Subcutaneous adipose tissue (tissue), 4 donors: Measurements from ENCODE around the gene TFB1M. TPM values are rescaled to one million over a fixed set of nuclear protein-coding genes. Genes with fewer than 3 reads are reported as not detected.

Experiments
- total RNA-seq, 4 donors: library from RNA; depleted of rRNA; stranded (reverse); fragments of >200 nt; gene quantifications; one replicate each; pipeline ENCODE4 v1.1.0, GENCODE V29; 2016
- TF ChIP-seq, protein P1 (sequence below): fragments of 450-650 bp; IDR thresholded peaks from one replicate; pipeline ENCODE4 v1.5.1; 2016; ENCODE audit warnings: low read depth, mild to moderate bottlenecking, control low read depth, antibody characterized with exemption, moderate library complexity

Gene TFB1M
- total RNA-seq, 4 donors from 2014 or later = 8.6 to 12.6 (median 10.6) TPM

DNA sequence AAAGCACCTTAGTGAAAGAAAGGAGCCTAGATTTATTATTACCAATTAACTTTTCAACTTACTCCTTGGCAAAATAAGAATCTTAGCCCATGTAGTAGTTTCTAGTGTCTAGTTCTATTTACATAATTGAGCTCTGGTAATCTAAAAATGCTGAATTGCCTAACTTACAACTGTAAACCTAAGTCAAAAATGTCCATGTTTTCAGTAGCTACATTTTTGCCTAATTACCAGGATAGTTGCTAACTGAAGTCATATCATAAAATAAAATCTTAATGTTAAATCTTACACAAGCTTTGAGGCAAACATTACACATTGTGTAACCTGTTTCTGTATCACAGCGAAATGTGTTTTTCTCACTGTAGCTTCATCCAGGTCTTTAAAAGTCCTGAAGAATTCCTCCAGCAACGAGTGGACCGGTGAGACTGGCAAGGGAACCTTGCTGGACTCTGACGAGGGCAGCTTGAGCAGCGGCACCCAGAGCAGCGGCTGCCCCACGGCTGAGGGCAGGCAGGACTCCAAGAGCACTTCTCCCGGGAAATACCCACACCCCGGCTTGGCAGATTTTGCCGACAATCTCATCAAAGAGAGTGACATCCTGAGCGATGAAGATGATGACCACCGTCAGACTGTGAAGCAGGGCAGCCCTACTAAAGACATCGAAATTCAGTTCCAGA is 58.0 kb downstream of the TFB1M start:
- TF ChIP-seq, protein P1, sequence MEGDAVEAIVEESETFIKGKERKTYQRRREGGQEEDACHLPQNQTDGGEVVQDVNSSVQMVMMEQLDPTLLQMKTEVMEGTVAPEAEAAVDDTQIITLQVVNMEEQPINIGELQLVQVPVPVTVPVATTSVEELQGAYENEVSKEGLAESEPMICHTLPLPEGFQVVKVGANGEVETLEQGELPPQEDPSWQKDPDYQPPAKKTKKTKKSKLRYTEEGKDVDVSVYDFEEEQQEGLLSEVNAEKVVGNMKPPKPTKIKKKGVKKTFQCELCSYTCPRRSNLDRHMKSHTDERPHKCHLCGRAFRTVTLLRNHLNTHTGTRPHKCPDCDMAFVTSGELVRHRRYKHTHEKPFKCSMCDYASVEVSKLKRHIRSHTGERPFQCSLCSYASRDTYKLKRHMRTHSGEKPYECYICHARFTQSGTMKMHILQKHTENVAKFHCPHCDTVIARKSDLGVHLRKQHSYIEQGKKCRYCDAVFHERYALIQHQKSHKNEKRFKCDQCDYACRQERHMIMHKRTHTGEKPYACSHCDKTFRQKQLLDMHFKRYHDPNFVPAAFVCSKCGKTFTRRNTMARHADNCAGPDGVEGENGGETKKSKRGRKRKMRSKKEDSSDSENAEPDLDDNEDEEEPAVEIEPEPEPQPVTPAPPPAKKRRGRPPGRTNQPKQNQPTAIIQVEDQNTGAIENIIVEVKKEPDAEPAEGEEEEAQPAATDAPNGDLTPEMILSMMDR = no peak

DNA sequence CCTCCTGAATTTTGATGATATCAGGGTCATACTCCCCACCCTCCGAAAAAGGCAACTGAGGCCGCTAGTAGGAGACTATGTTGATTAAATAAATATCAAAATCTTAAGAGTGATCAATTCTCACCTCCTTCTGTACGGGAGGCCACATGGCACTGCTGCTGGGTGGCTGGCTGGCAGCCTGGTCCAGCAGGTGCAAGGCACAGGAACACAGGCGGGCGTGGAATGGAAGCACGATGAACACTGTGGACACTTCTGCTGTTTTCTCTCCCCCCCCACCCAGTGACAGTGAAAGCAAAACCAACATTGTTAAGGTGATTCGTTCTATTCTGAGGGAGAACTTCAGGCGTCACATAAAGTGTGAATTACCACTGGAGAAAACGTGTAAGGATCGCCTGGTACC is 60.1 kb downstream of the TFB1M start:
- TF ChIP-seq, protein P1 = no peak

DNA sequence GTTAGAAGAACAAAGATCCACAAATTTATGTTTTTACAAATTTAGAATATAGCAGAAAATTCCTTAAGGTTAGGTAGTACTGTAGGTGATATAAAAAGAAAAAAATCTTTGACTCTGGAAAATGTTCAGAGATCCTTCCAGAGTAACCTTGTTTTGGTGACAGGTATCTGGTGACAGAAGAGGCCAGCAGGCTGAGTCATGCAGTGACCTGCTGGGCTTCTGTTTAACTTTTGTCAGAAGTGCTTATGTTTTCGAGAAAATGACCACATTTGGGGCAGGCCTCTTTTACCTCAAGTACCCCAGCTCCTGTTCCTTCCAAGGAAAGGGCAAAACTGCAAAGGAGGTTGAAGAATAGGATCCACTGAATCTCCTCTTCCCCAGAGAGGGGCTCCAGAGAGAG is 60.9 kb downstream of the TFB1M start:
- TF ChIP-seq, protein P1 = no peak

DNA sequence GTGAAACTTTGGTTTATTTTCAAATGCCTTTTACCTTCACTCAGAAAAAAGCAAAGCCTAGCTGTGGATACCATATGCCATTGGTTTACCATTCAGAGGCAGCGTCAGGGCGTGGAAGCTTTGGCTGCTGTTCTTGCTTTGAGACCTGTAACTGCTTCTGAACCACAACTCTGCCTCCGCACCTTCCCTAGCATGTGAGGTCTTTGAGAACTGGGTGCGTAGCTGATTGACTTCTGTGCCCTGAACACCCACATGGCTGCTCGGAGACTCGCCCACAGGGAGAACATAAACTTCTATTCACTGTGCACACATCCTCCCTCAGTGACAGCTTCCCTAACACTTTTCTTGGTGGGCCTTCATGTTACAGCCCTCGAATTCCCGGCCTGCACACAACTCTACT is 61.7 kb downstream of the TFB1M start:
- TF ChIP-seq, protein P1 = no peak

DNA sequence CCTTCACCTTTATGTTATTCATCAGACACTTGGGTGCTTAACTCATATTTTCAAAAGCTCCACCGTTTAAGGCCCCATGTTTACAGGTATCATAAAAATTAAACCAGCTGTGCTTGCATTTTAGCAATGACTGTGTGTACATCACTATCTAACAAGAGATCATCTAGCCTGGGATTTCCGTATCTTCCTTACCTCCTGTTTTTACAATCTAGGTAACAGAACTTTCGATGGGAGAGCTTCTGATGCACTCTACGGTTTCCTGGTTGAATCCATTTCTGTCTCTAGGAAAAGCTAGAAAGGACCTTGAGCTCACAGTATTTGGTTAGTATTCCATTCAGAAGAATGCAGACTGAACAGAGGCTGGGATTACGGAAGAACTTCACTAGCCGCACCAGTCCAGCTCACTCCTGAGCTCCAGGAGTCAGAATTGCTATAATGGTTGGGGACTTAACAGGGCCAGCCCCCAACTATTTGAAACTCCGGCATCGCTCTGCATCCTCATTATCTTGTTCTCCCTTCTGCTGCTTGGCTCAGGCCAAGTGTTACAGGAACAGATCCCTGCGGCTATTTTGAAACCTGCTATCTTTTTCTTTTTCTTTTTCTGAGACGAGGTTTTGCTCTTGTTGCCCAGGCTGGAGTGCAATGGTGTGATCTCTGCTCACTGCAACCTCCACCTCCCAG is 63.4 kb downstream of the TFB1M start:
- TF ChIP-seq, protein P1 = no peak

DNA sequence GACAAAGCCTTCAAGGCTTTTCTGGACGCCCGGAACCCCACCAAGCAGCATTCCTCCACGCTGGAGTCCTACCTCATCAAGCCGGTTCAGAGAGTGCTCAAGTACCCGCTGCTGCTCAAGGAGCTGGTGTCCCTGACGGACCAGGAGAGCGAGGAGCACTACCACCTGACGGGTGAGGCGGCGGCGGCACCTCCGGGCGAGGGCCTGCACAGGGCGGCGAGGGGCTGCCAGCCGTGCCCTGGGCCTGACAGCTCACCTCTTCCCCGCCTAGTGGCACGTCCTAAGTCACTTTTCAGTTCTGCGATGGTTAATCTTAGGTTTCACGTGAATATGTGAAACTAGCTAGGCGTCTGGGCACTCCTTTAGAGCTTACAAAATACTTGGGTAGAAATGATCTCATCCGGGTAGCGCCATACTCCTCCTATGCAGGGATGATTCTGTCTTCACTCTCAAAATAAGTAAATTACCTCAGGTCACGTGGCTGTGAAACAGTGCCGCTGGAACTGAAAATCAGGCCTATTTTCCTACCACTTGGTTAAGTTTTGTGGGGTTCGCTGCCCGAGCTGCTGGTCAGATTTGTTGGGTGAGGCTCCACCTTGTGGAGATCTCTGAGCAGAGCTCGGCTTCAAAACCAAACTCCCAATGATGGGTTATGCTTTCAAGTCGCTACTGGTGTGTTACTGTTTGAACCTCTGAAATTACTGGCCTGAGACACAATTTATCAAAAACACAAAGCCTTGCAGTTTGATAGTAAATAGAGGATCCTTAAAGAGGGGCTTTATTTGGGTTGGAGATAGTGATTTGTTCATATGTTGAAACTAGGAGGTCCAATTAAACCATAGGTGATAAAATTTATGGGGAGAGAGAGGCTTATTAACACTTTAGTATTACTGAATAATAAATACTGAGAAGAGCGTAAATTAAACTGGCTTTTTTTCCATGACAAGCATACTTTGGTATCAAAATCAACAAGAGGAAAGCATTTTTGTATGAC is 66.0 kb downstream of the TFB1M start:
- TF ChIP-seq, protein P1 = no peak

DNA sequence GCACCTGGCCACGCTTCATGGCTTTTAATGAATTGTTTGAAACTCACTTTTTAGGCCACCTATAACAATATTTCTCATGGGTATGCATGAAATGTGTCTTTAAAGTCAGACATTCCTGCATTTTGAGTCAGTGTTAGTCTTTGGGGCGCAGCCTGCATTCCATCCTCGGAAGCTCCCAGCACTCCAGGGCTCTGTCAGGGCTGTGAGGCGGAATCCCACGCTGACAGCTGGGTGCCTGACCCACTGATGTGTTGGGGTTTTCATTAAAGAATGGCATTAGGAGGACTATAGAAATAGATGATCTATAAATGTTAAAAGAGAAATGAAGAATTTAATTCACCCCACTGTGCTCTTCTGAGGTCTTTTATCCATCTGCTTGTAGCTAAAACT is 66.7 kb downstream of the TFB1M start:
- TF ChIP-seq, protein P1 = no peak
